Esophagus squamous epithelium (tissue), 4 donors: ENCODE results near the gene SEMA5B.

Source experiments
- CTCF ChIP-seq, 6 experiments: fragments of 450-650 bp in 4 of 6; fragments of 200-600 bp in 2 of 6; sonication (generic) in 2 of 6; IDR thresholded peaks; one replicate each; pipeline ENCODE4 v1.5.1; 2016 to 2019; ENCODE audit warnings: antibody characterized with exemption in 6 of 6, mild to moderate bottlenecking in 4 of 6, moderate library complexity in 4 of 6
- POLR2A ChIP-seq, 4 donors: fragments of 450-650 bp; IDR thresholded peaks; one replicate each; pipeline ENCODE4 v1.6.1; 2017; ENCODE audit warnings: antibody characterized with exemption in 4 of 4, mild to moderate bottlenecking in 4 of 4, moderate library complexity in 3 of 4

GRCh38 chr3:122975924-122976293, 51.7 kb downstream of the SEMA5B start:
- TF ChIP-seq CTCF (IDR thresholded peaks at IDR 0.05) = no peak
- no peak for TF ChIP-seq POLR2A (IDR thresholded peaks at IDR 0.05)
